ENCODE measurements around the gene PPY. TPM values are rescaled to one million over a fixed set of nuclear protein-coding genes. Genes with fewer than 3 reads are reported as not detected.

The PPY gene
- total and polyA plus RNA-seq, 7 donors, result not detected

GRCh38 chr17:43914451-43914850 is 27.8 kb downstream of the PPY start:
- H3K27me3 ChIP-seq, result peaks cover 0 to 28% (median 10%) of the 10 kb centered on the region in 3 donors
- peaks cover 0 to 10% (median 8%) of the 10 kb centered on the region in 4 donors for H3K4me1 ChIP-seq
- H3K36me3 ChIP-seq, result no peaks in the 10 kb centered on the region
- intact Hi-C loops (cut with DNase I), result loop anchor here (5.0 kb wide), 1 partner anchor 37 kb away; no protein-coding TSS in a partner anchor
- no peak for DNase-seq
- TF ChIP-seq, protein P1, sequence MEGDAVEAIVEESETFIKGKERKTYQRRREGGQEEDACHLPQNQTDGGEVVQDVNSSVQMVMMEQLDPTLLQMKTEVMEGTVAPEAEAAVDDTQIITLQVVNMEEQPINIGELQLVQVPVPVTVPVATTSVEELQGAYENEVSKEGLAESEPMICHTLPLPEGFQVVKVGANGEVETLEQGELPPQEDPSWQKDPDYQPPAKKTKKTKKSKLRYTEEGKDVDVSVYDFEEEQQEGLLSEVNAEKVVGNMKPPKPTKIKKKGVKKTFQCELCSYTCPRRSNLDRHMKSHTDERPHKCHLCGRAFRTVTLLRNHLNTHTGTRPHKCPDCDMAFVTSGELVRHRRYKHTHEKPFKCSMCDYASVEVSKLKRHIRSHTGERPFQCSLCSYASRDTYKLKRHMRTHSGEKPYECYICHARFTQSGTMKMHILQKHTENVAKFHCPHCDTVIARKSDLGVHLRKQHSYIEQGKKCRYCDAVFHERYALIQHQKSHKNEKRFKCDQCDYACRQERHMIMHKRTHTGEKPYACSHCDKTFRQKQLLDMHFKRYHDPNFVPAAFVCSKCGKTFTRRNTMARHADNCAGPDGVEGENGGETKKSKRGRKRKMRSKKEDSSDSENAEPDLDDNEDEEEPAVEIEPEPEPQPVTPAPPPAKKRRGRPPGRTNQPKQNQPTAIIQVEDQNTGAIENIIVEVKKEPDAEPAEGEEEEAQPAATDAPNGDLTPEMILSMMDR (IDR thresholded peaks at IDR 0.05), result no peak
- no peak for TF ChIP-seq POLR2A (IDR thresholded peaks at IDR 0.05)
- H3K27ac ChIP-seq, result no peak overlapping the region
- H3K9me3 ChIP-seq, result no peaks in the 10 kb centered on the region
- H3K4me3 ChIP-seq, result no peak overlapping the region
- WGBS, 2 donors, result 75% methylated on average over 2 of the region's 2 CpGs

- TF ChIP-seq POLR2A (IDR thresholded peaks at IDR 0.05), result no peak
- no peak for TF ChIP-seq EP300 (IDR thresholded peaks at IDR 0.05)
- TF ChIP-seq, protein P1 (IDR thresholded peaks at IDR 0.05), result no peak
- no peak for TF ChIP-seq POLR2AphosphoS5 (IDR thresholded peaks at IDR 0.05)
- intact Hi-C loops (cut with DNase I), result loop anchor here (5.0 kb wide), 1 partner anchor 36 kb away; no protein-coding TSS in a partner anchor
- H3K27me3 ChIP-seq, result peaks cover 0 to 20% (median 10%) of the 10 kb centered on the region in 3 donors
- no peaks in the 10 kb centered on the region for H3K36me3 ChIP-seq
- H3K4me1 ChIP-seq, result peaks cover 0 to 12% (median 12%) of the 10 kb centered on the region in 4 donors
- DNase-seq, result no peak
- no peak overlapping the region for H3K27ac ChIP-seq
- WGBS, 2 donors, result 67 to 78% methylated on average over 6 of the region's 6 CpGs
- H3K9me3 ChIP-seq, result no peaks in the 10 kb centered on the region
- no peak overlapping the region for H3K4me3 ChIP-seq
These were observed 28.7 kb downstream of the PPY start for GRCh38 chr17:43913584-43913983.

GRCh38 chr17:43912635-43913304 is 29.5 kb downstream of the PPY start:
- intact Hi-C loops (cut with DNase I), result loop anchor here (5.0 kb wide), 1 partner anchor 35 kb away; no protein-coding TSS in a partner anchor
- no peaks in the 10 kb centered on the region for H3K9me3 ChIP-seq
- no peak overlapping the region for H3K27ac ChIP-seq
- no peak for DNase-seq
- TF ChIP-seq EP300 (IDR thresholded peaks at IDR 0.05) (no peak), POLR2AphosphoS5 (IDR thresholded peaks at IDR 0.05) (no peak), POLR2A (IDR thresholded peaks at IDR 0.05) (no peak)
- TF ChIP-seq, protein P1 (IDR thresholded peaks at IDR 0.05), result no peak
- WGBS, 2 donors, result 65 to 67% methylated on average over 4 of the region's 4 CpGs
- H3K4me3 ChIP-seq, result no peak overlapping the region
- peaks cover 0 to 17% (median 13%) of the 10 kb centered on the region in 4 donors for H3K4me1 ChIP-seq
- no peaks in the 10 kb centered on the region for H3K36me3 ChIP-seq
- H3K27me3 ChIP-seq, result peaks cover 0 to 12% (median 10%) of the 10 kb centered on the region in 3 donors

- 49 to 76% methylated on average over 8 of the region's 8 CpGs for WGBS, 2 donors
- peaks cover 0 to 3% (median 1%) of the 10 kb centered on the region in 3 donors for H3K27me3 ChIP-seq
- no peaks in the 10 kb centered on the region for H3K36me3 ChIP-seq
- TF ChIP-seq POLR2A (IDR thresholded peaks at IDR 0.05), result no peak
- TF ChIP-seq, protein P1 (IDR thresholded peaks at IDR 0.05), result no peak
- TF ChIP-seq EP300 (IDR thresholded peaks at IDR 0.05), result no peak
- TF ChIP-seq POLR2AphosphoS5 (IDR thresholded peaks at IDR 0.05), result no peak
- no peak for DNase-seq
- peaks cover 0 to 14% (median 9%) of the 10 kb centered on the region in 4 donors for H3K4me1 ChIP-seq
- no peak overlapping the region for H3K4me3 ChIP-seq
- no peaks in the 10 kb centered on the region for H3K9me3 ChIP-seq
- intact Hi-C loops (cut with DNase I), result loop anchor here (5.0 kb wide), 1 partner anchor 35 kb away; no protein-coding TSS in a partner anchor
- H3K27ac ChIP-seq, result no peak overlapping the region
These were observed 30.4 kb downstream of the PPY start for GRCh38 chr17:43911904-43912303.
